Measurements from ENCODE around the gene ZNF277.

Gene ZNF277

DNA sequence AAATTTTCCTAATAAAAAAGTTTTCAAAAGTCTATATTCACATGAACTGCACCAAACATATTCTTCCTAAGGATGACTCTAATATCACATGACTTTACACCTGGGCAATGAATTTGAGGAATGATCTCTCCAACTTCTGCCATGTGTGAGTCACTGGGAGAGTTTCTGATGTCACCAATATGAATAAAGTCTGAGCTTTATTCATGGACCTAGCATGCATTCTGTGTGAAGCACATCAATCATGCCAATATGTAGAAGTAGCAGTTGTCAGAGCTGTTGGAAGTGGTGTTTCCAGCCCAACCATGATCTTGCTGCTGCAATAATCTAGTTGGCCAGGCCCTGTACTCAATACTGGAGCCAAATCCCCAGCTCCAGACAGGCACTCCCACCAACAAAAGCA is 152.0 kb downstream of the ZNF277 start:
- no peak overlapping the region for H3K4me3 ChIP-seq (ENCODE audit: low read length)
- TF ChIP-seq, protein P1, sequence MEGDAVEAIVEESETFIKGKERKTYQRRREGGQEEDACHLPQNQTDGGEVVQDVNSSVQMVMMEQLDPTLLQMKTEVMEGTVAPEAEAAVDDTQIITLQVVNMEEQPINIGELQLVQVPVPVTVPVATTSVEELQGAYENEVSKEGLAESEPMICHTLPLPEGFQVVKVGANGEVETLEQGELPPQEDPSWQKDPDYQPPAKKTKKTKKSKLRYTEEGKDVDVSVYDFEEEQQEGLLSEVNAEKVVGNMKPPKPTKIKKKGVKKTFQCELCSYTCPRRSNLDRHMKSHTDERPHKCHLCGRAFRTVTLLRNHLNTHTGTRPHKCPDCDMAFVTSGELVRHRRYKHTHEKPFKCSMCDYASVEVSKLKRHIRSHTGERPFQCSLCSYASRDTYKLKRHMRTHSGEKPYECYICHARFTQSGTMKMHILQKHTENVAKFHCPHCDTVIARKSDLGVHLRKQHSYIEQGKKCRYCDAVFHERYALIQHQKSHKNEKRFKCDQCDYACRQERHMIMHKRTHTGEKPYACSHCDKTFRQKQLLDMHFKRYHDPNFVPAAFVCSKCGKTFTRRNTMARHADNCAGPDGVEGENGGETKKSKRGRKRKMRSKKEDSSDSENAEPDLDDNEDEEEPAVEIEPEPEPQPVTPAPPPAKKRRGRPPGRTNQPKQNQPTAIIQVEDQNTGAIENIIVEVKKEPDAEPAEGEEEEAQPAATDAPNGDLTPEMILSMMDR (conservative IDR thresholded peaks at IDR 0.05; ENCODE audit: low read length): no peak
- no peak for DNase-seq (ENCODE audit: low read depth)

DNA sequence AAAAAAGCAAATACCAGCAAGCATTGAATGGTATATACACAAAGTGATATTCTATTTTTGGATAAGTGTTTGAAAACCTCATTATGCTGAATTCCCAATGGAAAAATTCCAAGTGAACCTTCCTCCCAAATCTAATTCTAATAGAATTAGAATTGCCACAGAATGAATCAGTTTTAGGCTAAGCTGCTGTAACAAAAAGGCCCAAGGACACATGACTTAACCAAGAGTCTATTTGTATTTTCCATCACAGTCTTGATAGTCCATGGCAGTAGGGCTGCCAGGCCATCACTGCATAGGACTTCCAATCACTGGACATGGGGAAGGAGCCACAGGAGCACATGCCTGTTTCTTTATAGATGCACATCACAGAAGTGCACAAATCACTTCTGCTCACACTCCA is 152.6 kb downstream of the ZNF277 start:
- no peak overlapping the region for H3K4me3 ChIP-seq (ENCODE audit: low read length)
- TF ChIP-seq, protein P1 (conservative IDR thresholded peaks at IDR 0.05; ENCODE audit: low read length): no peak
- DNase-seq (ENCODE audit: low read depth): no peak

GRCh38 chr7:112360681-112361080 is 154.2 kb downstream of the ZNF277 start:
- DNase-seq (ENCODE audit: low read depth): peak; percentile 5
- TF ChIP-seq, protein P1 (conservative IDR thresholded peaks at IDR 0.05; ENCODE audit: low read length): no peak
- no peak overlapping the region for H3K4me3 ChIP-seq (ENCODE audit: low read length)

DNA sequence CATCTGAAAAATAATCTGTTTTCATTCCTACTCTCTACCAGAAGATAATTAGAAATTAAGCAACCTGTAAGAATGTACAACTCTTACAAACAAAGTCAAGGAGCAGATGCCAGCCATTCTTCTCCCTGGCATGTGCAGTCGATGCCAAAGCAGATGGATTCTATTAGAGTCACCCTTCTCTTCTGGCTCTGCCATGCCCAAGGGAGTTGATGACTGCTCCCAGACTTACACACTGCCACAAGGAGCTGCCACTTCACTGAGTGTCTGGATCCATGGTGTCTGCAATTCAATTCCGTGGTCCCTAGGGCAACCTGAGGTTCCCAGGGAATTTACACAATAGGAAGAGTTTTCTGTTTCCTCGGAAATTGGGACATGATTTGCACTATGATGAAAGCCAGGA is 154.7 kb downstream of the ZNF277 start:
- DNase-seq (ENCODE audit: low read depth): peak; percentile 69
- TF ChIP-seq, protein P1 (conservative IDR thresholded peaks at IDR 0.05; ENCODE audit: low read length): no peak
- no peak overlapping the region for H3K4me3 ChIP-seq (ENCODE audit: low read length)

GRCh38 chr7:112362053-112362650 is 155.7 kb downstream of the ZNF277 start:
- peak; percentile 15 for DNase-seq (ENCODE audit: low read depth)
- TF ChIP-seq, protein P1 (conservative IDR thresholded peaks at IDR 0.05; ENCODE audit: low read length): no peak
- H3K4me3 ChIP-seq (ENCODE audit: low read length): no peak overlapping the region

- no peak overlapping the region for H3K4me3 ChIP-seq (ENCODE audit: low read length)
- TF ChIP-seq, protein P1 (conservative IDR thresholded peaks at IDR 0.05; ENCODE audit: low read length): no peak
- DNase-seq (ENCODE audit: low read depth): peak; percentile 8
Measured at GRCh38 chr7:112362731-112363131, 156.2 kb downstream of the ZNF277 start.

- TF ChIP-seq, protein P1 (conservative IDR thresholded peaks at IDR 0.05; ENCODE audit: low read length): no peak
- H3K4me3 ChIP-seq (ENCODE audit: low read length): no peak overlapping the region
- no peak for DNase-seq (ENCODE audit: low read depth)
Measured at GRCh38 chr7:112364388-112364787, 157.9 kb downstream of the ZNF277 start.

Measured in AG10803 (cell line).